ENCODE results near the gene PTAFR.

PTAFR gene

DNA sequence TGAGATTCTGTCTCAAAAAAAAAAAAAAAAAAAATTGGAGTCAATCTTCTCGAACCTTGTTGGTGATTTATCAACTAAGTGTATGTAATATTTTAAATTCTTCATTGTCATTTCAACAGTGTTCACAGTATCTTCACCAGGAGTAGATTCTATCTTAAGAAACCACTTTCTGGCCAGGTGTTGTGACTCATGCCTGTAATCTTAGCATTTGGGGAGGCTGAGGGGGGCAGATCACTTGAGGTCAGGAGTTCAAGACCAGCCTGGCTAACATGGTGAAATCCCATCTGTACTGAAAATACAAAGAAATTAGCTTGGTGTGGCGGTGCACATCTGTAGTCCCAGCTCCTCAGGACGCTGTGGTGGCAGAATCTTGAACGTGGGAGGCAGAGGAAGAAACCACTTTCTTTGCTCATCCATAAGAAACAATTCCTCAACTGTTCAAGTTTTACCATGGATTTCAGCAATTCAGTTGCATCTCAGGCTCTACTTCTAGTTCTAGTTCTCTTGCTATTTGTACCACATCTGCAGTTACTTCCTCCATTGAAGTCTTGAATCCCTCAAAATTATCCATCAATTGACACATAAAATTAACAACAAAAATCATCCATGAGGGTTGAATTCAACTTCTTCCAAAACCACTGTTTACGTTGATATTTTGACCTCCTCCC is 57.7 kb downstream of the PTAFR start:
- DNase-seq (ENCODE audit: low read depth in 2 of 2), result no peak

DNA sequence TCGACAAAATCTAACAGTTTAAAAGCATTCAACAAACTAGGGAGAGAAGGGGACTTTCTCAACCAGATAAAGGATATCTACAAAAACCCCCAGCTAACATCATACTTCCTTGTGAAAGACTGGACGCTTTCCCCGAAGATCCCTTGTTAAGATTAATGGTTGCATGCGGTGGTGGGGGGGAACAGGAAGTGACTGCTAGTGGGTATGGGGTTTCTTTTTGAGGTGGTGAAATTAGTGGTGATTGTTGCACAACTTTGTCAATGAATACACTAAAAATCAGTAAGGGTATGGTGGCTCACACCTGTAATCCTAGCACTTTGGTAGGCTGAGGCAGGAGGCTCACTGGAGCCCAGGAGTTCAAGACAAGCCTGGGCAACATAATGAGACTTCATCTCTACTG is 61.2 kb downstream of the PTAFR start:
- DNase-seq (ENCODE audit: low read depth in 2 of 2), result peak in 1 of 2 donors; percentile 6

DNA sequence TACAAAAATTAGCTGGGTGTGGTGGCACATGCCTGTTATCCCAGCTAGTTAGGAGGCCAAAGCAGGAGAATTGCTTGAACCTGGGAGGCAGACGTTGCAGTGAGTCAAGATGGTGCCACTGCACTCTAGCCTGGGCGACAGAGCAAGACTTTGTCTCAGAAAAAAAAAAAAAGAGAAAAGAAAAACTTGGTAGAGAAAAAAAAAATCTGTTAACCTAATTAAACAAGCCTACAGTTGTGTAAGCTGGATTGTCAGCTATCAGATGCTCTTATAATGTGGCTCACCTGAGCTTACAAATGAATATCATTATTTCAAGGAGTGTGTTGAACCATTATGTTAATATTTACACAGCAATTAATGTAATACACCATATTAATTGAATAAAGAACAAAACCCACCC is 61.6 kb downstream of the PTAFR start:
- DNase-seq (ENCODE audit: low read depth in 2 of 2), result no peak

DNA sequence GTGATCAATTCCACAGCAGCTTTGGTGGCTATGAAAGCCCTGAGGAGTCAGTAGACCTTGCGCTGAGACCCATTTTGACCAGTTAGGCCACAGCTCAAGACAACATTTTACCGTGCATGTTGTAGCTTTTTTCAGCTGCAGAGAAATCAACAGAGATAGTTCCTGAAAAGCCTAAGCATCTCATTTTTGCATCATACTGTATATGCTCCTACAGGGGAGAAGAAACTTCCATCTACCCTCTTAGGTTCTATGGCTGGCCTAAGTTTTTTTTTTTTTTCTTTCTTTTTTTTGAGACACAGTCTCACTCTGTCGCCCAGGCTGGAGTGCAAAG is 63.3 kb downstream of the PTAFR start:
- DNase-seq (ENCODE audit: low read depth in 2 of 2), result no peak

DNA sequence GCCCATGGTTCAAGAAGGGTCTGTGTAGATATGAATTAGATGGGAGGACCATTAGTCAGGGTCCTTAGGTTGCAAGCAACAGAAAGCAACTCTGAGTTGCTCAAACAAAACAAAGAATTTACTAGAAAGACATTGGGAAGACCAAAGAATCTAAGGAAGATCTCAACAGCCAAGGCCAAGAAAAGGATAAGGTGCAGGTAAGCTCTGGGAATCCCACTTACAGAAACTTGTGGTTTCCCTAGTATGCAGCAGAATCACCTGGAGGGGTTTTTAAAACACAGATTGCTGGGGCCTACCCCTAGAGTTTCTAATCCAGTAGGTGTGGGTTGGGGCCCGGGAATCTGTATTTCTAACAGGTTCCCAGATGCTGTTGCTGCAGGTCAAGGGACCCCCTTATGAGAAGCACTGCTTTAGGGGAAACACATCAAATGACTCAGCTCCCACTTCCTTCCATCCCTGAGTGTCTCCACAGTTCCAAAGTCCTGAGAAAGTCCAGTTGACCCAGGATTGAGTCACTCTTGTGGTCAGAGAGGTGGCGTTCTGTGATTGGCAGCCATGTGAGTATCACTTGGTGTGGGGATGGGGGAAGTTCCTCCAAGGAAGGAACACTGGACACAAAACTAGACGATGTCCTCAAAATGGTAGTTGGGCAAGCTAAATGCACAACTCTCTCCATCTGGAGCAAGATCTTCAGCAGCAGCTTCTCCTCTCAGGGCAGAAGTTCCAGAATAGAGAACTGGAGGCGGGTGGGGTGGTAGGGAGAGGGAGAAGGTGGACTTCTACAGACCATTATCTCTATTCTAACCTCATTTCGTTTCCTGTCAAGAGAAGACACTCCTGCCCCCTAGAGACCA is 63.9 kb downstream of the PTAFR start:
- no peak for DNase-seq (ENCODE audit: low read depth in 2 of 2)

DNA sequence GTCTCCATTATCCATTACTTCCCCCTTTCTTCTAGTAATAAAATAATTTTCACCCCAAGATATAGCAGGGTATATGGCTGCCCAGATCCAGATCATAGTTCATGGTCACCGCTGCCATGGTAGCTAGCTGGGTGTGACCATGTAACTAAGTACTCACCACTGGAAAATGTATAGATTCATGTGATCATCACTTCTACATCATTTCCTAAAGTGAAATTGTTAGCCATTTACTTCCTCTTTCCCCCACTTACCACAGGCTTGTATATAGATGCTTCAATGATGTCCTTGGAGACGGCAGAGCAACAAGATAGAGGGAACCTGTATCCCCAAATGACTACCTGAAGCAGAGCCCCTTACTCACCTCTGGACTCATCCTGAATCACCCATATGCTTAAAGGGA is 65.3 kb downstream of the PTAFR start:
- no peak for DNase-seq (ENCODE audit: low read depth in 2 of 2)

DNA sequence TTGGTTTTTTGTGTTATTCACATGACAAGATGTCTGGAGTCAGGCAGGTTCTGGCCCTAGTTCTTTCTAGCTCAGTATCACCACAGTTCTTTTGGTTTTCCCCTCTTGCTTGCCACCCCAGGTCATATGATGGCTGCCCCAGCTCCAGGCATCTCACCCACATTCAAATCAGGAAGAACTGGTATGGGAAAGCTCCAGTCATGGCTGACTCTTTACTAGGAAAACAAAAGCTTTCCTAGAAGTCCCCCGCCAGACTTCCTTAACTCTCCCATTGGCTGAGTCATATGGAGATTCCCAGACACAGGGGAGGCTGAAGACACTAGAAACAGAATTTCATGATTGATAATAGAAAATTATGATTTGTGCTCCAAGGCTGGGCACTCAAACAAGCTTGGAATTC is 65.9 kb downstream of the PTAFR start:
- no peak for DNase-seq (ENCODE audit: low read depth in 2 of 2)

DNA sequence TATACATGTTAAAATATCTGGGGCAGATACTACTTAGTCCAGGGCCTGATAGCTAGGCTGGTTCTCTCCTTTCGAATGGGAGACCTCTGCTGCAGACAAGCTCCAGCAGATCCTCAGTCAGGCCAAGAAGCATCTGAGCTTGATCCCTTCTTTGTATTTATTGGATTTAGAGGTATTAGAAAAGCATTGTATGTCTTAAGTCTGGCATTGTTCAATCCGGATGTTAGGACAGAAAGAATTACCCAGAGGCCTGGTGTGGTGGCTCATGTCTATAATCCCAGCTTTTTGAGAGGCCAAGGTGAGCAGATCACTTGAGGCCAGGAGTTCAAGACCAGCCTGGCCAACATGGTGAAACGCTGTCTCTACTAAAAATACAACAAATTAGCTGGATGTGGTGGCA is 66.9 kb downstream of the PTAFR start:
- DNase-seq (ENCODE audit: low read depth in 2 of 2), result no peak

DNA sequence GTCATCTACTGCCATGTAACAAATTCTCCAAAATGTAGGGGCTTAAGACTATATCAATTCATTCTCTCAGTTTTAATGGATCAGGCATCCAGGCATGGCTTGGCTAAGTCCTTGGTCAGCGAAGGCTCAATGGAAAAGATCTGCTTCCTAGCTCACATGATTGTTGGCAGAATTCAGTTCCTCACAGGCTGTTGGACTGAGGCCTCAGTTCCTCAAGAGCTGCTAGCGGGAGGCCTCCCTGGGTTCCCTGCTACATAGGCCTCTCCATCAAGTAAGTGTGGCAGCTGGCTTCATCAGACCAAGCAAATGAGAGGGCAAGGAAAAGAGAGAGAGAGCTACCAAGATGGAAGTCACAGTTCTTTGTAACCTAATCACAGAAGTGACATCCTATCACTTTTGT is 68.5 kb downstream of the PTAFR start:
- no peak for DNase-seq (ENCODE audit: low read depth in 2 of 2)

DNA sequence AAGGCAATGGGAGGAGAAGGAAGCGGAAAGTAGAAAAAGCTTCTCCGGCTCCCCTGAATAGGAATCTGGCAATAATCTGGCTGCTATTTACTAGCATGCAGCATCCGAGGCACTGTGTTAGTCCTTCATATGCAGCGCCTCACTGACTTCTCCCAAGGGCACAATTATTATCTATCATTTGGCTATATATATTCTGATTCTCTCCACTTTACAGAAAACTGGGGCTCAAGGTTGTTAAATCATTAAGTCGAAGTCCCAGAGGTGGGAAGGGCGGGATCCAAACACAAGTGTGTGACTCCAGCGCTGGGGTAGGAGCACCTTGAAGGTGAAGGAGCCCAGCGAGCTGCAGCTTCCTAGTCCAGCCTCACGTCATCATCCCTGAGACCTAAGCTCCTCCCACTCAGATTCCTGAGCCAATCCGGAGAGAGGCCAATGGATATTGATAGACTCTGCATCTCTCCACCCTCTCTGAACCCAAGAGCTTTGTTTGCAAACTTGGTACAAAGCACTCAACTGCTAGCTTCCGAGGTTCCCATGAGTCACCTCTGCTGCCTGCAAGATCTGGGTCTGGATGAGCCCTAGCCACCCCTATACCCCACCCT is 71.5 kb downstream of the PTAFR start:
- no peak for DNase-seq (ENCODE audit: low read depth in 2 of 2)

DNA sequence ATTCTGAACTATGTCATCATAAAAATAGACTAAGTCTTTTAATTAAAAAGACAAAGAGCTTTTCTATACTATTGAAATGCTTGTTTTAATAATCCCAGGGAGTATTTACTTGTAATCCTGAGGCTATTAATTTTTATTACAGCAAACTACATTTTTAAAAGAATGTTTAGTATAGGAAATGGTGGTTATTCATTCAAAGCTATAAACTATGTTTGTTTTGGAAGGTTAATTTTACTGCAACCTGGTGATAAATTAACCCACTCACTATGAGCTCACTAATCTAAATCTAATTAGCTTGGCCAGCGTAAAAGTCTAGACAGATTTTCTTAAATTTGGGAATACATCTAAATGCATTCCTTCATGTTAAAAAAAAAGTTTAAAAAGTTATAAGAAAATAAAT is 74.3 kb downstream of the PTAFR start:
- DNase-seq (ENCODE audit: low read depth in 2 of 2), result no peak

DNA sequence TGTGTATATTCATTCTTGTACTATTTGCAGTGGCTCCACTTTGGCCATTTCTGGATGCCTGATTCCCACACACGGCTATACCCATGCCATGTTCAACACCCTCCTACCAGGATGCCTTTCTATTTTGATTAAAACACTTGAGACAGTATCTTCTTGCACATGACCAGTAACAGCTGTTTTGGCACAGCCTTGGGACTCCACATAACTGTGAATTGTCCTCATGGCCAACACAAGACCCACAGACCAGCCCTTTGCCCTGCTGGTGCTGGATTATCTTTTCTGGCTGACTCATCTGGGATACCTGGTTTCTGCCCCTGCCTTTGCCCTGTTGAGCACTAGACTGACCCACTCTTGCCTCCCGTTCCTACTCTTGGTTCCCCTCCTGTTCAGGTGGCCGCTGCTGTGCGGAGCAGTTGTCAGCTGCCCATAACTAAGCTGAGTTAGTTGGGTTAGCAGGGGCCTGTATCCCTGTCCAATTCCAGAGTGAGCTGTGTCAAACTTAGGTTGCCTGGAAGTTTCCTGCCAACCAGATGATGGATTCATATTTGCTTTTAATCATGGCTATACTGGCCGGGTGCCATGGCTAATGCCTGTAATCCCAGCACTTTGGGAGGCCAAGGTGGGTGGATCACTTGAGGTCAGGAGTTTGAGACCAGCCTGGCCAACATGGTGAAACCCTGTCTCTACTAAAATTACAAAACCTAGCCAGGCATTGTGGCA is 77.3 kb downstream of the PTAFR start:
- no peak for DNase-seq (ENCODE audit: low read depth in 2 of 2)
